ENCODE results near the gene IGF2R. TPM values are rescaled to one million over a fixed set of nuclear protein-coding genes. Genes with fewer than 3 reads are reported as not detected.

IGF2R gene
- polyA plus RNA-seq, 2 donors: 12.9 to 15.0 TPM

DNA sequence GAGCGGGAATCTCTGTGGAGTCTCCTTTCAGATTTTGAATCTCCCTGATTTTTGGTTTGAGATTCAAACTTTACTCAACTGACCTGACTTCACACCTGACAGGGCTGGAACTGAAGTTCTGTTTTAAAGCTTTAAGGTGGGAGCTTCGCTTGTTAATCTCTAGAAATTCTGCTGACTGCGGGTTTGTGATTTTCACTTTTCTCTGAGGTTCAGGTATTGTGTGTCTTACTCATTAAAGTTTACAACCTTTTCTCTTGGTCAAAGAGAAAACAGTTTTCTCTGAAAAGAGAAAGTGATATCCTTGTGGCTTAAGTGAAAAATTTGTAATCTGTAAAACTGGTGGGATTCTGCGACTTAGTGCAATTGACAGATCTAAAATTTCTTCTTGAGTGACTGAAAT lies 20.7 kb upstream of the IGF2R start:
- H3K4me1 ChIP-seq (ENCODE audit: control insufficient read depth in 2 of 2, insufficient read depth in 2 of 2, low read length in 1 of 2): peaks cover 0 to 2% of the 10 kb centered on the region in 2 donors
- H3K36me3 ChIP-seq (ENCODE audit: control insufficient read depth in 2 of 2, insufficient read depth in 2 of 2, low read length in 1 of 2): no peaks in the 10 kb centered on the region
- no peak overlapping the region for H3K27ac ChIP-seq (ENCODE audit: low read depth in 2 of 2, low read length in 1 of 2)
- H3K27me3 ChIP-seq (ENCODE audit: control insufficient read depth in 1 of 2, insufficient read depth in 2 of 2, low read length in 2 of 2): no peaks in the 10 kb centered on the region
- H3K9me3 ChIP-seq (ENCODE audit: control insufficient read depth in 2 of 2, insufficient read depth in 1 of 2, low read depth in 1 of 2, low read length in 1 of 2): peaks cover 0 to 2% of the 10 kb centered on the region in 2 donors
- no peak overlapping the region for H3K4me3 ChIP-seq (ENCODE audit: low read depth in 1 of 2, low read length in 2 of 2)
- WGBS, 2 donors: 87 to 91% methylated on average over 4 of the region's 4 CpGs

DNA sequence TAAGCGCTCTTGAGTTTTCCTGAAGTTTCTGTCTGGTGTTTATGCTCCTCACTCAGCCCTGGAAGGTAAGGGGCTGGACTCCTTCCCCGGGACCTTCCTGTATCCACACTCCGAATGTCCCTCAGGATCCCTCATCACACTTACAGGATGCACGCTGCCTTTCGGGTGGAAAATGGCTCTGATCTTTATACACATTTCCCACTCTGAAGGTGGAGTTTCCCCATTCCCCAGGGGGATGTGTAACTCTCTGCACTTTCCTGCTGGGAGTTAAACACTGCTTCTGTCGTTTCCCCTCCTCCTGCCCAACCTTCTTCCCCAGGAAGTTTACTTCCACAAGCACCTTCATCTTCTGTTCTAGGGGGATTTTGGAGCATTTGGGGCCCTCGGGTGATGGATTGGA lies 17.1 kb upstream of the IGF2R start:
- Histone ChIP-seq H3K9me3 (ENCODE audit: control insufficient read depth in 2 of 2, insufficient read depth in 1 of 2, low read depth in 1 of 2, low read length in 1 of 2) (no peaks in the 10 kb centered on the region), H3K4me1 (ENCODE audit: control insufficient read depth in 2 of 2, insufficient read depth in 2 of 2, low read length in 1 of 2) (peaks cover 0 to 2% of the 10 kb centered on the region in 2 donors), H3K27ac (ENCODE audit: low read depth in 2 of 2, low read length in 1 of 2) (no peak overlapping the region), H3K4me3 (ENCODE audit: low read depth in 1 of 2, low read length in 2 of 2) (no peak overlapping the region), H3K36me3 (ENCODE audit: control insufficient read depth in 2 of 2, insufficient read depth in 2 of 2, low read length in 1 of 2) (no peaks in the 10 kb centered on the region), H3K27me3 (ENCODE audit: control insufficient read depth in 1 of 2, insufficient read depth in 2 of 2, low read length in 2 of 2) (no peaks in the 10 kb centered on the region)
- 72 to 78% methylated on average over 7 of the region's 7 CpGs for WGBS, 2 donors

- Histone ChIP-seq H3K36me3 (ENCODE audit: control insufficient read depth in 2 of 2, insufficient read depth in 2 of 2, low read length in 1 of 2) (no peaks in the 10 kb centered on the region), H3K27me3 (ENCODE audit: control insufficient read depth in 1 of 2, insufficient read depth in 2 of 2, low read length in 2 of 2) (no peaks in the 10 kb centered on the region), H3K4me3 (ENCODE audit: low read depth in 1 of 2, low read length in 2 of 2) (no peak overlapping the region), H3K27ac (ENCODE audit: low read depth in 2 of 2, low read length in 1 of 2) (no peak overlapping the region), H3K4me1 (ENCODE audit: control insufficient read depth in 2 of 2, insufficient read depth in 2 of 2, low read length in 1 of 2) (peaks cover 0 to 2% of the 10 kb centered on the region in 2 donors), H3K9me3 (ENCODE audit: control insufficient read depth in 2 of 2, insufficient read depth in 1 of 2, low read depth in 1 of 2, low read length in 1 of 2) (no peaks in the 10 kb centered on the region)
- WGBS, 2 donors: 75 to 78% methylated on average over 13 of the region's 13 CpGs
Observed at GRCh38 chr6:159952289-159953005, 16.4 kb upstream of the IGF2R start.

DNA sequence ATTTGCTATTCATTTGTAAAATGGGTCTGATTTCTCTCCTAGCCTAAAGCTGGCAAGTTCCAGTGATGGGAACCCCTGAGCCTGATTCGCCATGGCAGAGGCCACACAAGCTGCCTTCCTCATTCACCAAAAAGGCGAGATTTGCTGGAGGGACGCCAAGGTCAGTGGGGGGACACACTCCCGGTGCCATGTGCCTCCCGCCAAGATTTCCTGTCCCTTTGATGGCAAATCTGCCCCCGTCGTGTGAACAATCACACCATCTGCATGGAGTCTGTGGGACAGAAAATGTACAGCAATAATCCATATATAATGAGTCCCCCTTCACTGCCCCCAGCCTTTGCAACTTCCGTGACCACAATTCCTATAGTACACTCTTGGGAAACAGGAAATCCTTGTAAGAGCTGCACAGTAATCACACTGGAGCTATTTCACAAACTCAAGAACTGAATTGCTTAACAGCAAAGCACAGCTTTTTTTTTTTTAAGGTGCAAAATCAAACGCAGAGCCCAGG lies 15.7 kb upstream of the IGF2R start:
- no peak overlapping the region for H3K4me3 ChIP-seq (ENCODE audit: low read depth in 1 of 2, low read length in 2 of 2)
- H3K4me1 ChIP-seq (ENCODE audit: control insufficient read depth in 2 of 2, insufficient read depth in 2 of 2, low read length in 1 of 2): peaks cover 0 to 2% of the 10 kb centered on the region in 2 donors
- H3K27ac ChIP-seq (ENCODE audit: low read depth in 2 of 2, low read length in 1 of 2): no peak overlapping the region
- H3K9me3 ChIP-seq (ENCODE audit: control insufficient read depth in 2 of 2, insufficient read depth in 1 of 2, low read depth in 1 of 2, low read length in 1 of 2): no peaks in the 10 kb centered on the region
- H3K36me3 ChIP-seq (ENCODE audit: control insufficient read depth in 2 of 2, insufficient read depth in 2 of 2, low read length in 1 of 2): no peaks in the 10 kb centered on the region
- 41% methylated on average over 9 of the region's 9 CpGs for WGBS, 2 donors
- H3K27me3 ChIP-seq (ENCODE audit: control insufficient read depth in 1 of 2, insufficient read depth in 2 of 2, low read length in 2 of 2): no peaks in the 10 kb centered on the region

GRCh38 chr6:159955945-159956361 lies 12.9 kb upstream of the IGF2R start:
- Histone ChIP-seq H3K36me3 (ENCODE audit: control insufficient read depth in 2 of 2, insufficient read depth in 2 of 2, low read length in 1 of 2) (no peaks in the 10 kb centered on the region), H3K27me3 (ENCODE audit: control insufficient read depth in 1 of 2, insufficient read depth in 2 of 2, low read length in 2 of 2) (no peaks in the 10 kb centered on the region), H3K9me3 (ENCODE audit: control insufficient read depth in 2 of 2, insufficient read depth in 1 of 2, low read depth in 1 of 2, low read length in 1 of 2) (no peaks in the 10 kb centered on the region), H3K27ac (ENCODE audit: low read depth in 2 of 2, low read length in 1 of 2) (no peak overlapping the region), H3K4me1 (ENCODE audit: control insufficient read depth in 2 of 2, insufficient read depth in 2 of 2, low read length in 1 of 2) (peaks cover 0 to 2% of the 10 kb centered on the region in 2 donors), H3K4me3 (ENCODE audit: low read depth in 1 of 2, low read length in 2 of 2) (no peak overlapping the region)

DNA sequence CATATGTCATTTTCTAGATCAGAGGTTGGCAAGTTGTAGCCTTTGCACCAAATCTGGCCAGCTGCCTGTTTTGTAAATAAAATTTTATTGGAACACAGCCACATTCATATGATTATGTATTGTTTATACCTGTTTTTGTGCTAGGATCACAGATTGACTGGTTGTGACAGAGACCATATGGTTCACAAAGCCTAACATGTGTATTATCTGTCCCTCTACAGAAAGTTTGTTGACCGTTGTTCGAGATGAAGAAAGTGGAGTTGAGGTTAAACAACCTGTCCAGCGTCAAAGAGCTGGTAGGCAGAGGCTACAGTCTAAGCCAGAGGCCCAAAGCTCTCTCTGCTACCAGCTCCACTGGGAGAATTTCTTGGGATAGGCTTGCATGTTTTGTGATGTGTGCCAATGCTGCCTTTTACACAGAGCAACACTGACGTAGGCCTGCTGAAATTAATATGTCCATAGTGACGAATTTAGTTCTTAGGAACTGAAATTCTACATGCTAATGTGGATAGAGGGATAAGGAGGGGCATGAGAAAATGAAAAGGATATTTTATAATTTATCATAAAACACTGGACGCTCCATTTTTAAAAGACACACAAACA lies 11.7 kb upstream of the IGF2R start:
- H3K9me3 ChIP-seq (ENCODE audit: control insufficient read depth in 2 of 2, insufficient read depth in 1 of 2, low read depth in 1 of 2, low read length in 1 of 2): no peaks in the 10 kb centered on the region
- whole genome bisulfite sequencing, 2 donors: 87 to 91% methylated on average over 6 of the region's 6 CpGs
- no peaks in the 10 kb centered on the region for H3K36me3 ChIP-seq (ENCODE audit: control insufficient read depth in 2 of 2, insufficient read depth in 2 of 2, low read length in 1 of 2)
- peaks cover 0 to 2% of the 10 kb centered on the region in 2 donors for H3K4me1 ChIP-seq (ENCODE audit: control insufficient read depth in 2 of 2, insufficient read depth in 2 of 2, low read length in 1 of 2)
- no peak overlapping the region for H3K27ac ChIP-seq (ENCODE audit: low read depth in 2 of 2, low read length in 1 of 2)
- no peaks in the 10 kb centered on the region for H3K27me3 ChIP-seq (ENCODE audit: control insufficient read depth in 1 of 2, insufficient read depth in 2 of 2, low read length in 2 of 2)
- H3K4me3 ChIP-seq (ENCODE audit: low read depth in 1 of 2, low read length in 2 of 2): no peak overlapping the region

DNA sequence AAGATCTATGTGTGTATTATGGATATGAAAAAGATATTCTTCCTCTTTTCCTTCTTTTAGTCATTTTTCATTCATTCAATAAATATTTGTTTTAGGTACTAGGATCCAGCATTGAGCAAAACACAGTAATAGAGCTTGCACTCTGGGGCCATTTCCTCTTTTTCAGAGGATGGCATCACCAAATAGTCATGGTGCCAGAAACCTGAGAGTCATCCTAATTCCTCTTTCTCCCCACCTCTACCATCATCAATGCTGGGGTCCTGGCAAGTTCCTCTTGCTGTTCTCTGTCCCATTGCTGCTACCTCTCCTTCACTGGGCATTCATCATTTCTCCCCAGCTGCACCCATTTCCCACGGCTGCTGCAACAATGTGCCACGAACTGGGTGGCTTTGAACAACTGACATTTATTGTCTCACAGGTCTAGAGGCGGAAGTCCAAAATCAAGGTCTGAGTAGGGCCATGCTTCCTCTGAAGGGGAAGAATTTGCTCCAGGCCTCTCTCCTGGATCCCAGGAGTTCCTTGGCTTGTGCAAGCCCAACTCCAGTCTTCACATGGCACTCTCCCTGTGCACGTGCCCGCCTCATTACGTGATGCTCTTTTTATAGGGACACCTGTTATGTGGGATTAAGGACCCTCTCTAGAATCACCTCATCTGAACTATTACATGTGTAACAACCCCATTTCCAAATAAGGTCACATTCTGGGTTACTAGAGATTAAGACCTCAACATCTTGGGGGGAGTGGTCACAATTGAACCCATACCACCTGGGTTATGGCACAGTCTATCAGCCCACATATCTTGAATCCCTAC lies 9.5 kb upstream of the IGF2R start:
- Histone ChIP-seq H3K4me1 (ENCODE audit: control insufficient read depth in 2 of 2, insufficient read depth in 2 of 2, low read length in 1 of 2) (no peaks in the 10 kb centered on the region), H3K27ac (ENCODE audit: low read depth in 2 of 2, low read length in 1 of 2) (peak overlapping the region in 1 of 2 donors; percentile 18), H3K27me3 (ENCODE audit: control insufficient read depth in 1 of 2, insufficient read depth in 2 of 2, low read length in 2 of 2) (no peaks in the 10 kb centered on the region), H3K4me3 (ENCODE audit: low read depth in 1 of 2, low read length in 2 of 2) (no peak overlapping the region), H3K9me3 (ENCODE audit: control insufficient read depth in 2 of 2, insufficient read depth in 1 of 2, low read depth in 1 of 2, low read length in 1 of 2) (no peaks in the 10 kb centered on the region), H3K36me3 (ENCODE audit: control insufficient read depth in 2 of 2, insufficient read depth in 2 of 2, low read length in 1 of 2) (no peaks in the 10 kb centered on the region)
- WGBS, 2 donors: 90 to 93% methylated on average over 6 of the region's 6 CpGs

- H3K36me3 ChIP-seq (ENCODE audit: control insufficient read depth in 2 of 2, insufficient read depth in 2 of 2, low read length in 1 of 2): no peaks in the 10 kb centered on the region
- no peaks in the 10 kb centered on the region for H3K27me3 ChIP-seq (ENCODE audit: control insufficient read depth in 1 of 2, insufficient read depth in 2 of 2, low read length in 2 of 2)
- peak overlapping the region in 1 of 2 donors; percentile 18 for H3K27ac ChIP-seq (ENCODE audit: low read depth in 2 of 2, low read length in 1 of 2)
- H3K9me3 ChIP-seq (ENCODE audit: control insufficient read depth in 2 of 2, insufficient read depth in 1 of 2, low read depth in 1 of 2, low read length in 1 of 2): no peaks in the 10 kb centered on the region
- H3K4me1 ChIP-seq (ENCODE audit: control insufficient read depth in 2 of 2, insufficient read depth in 2 of 2, low read length in 1 of 2): no peaks in the 10 kb centered on the region
- H3K4me3 ChIP-seq (ENCODE audit: low read depth in 1 of 2, low read length in 2 of 2): no peak overlapping the region
- WGBS, 2 donors: 42 to 45% methylated on average over 3 of the region's 3 CpGs
Observed at GRCh38 chr6:159959976-159960384, 8.9 kb upstream of the IGF2R start.

- H3K9me3 ChIP-seq (ENCODE audit: control insufficient read depth in 2 of 2, insufficient read depth in 1 of 2, low read depth in 1 of 2, low read length in 1 of 2): no peaks in the 10 kb centered on the region
- no peak overlapping the region for H3K27ac ChIP-seq (ENCODE audit: low read depth in 2 of 2, low read length in 1 of 2)
- no peaks in the 10 kb centered on the region for H3K36me3 ChIP-seq (ENCODE audit: control insufficient read depth in 2 of 2, insufficient read depth in 2 of 2, low read length in 1 of 2)
- 68 to 71% methylated on average over 6 of the region's 6 CpGs for WGBS, 2 donors
- H3K4me3 ChIP-seq (ENCODE audit: low read depth in 1 of 2, low read length in 2 of 2): no peak overlapping the region
- no peaks in the 10 kb centered on the region for H3K27me3 ChIP-seq (ENCODE audit: control insufficient read depth in 1 of 2, insufficient read depth in 2 of 2, low read length in 2 of 2)
- no peaks in the 10 kb centered on the region for H3K4me1 ChIP-seq (ENCODE audit: control insufficient read depth in 2 of 2, insufficient read depth in 2 of 2, low read length in 1 of 2)
Observed at GRCh38 chr6:159960485-159960884, 8.4 kb upstream of the IGF2R start.
